BE2C (cell line): ENCODE measurements around the gene TIMP2.
"Not testable (repeated sequence)": the region's sequence is repeated elsewhere in the genome, so short reads cannot be mapped to it uniquely, and the experiment has no call there.

Source experiments
- DNase-seq: peaks from one replicate; pipeline ENCODE4 v3.0.0-alpha.2; 2020
- H3K27me3 ChIP-seq: fragments of 250-450 bp; sonication (Bioruptor Pico); 2 replicates; pipeline ENCODE4 v1.5.1; 2020; ENCODE audit warnings: mild to moderate bottlenecking
- H3K36me3 ChIP-seq: fragments of 250-450 bp; sonication (Bioruptor Pico); 2 replicates; pipeline ENCODE4 v1.5.1; 2020; ENCODE audit warnings: mild to moderate bottlenecking
- H3K4me1 ChIP-seq: fragments of 250-450 bp; sonication (Bioruptor Pico); 2 replicates; pipeline ENCODE4 v1.5.1; 2020
- H3K4me3 ChIP-seq: 2 replicates; pipeline ENCODE4 v1.5.1; 2011; ENCODE audit warnings: low read depth, low read length
- H3K9me3 ChIP-seq: fragments of 250-450 bp; sonication (Bioruptor Pico); 2 replicates; pipeline ENCODE4 v1.5.1; 2020
- CTCF ChIP-seq: IDR thresholded peaks from 2 replicates; pipeline ENCODE4 v1.5.1; 2012; ENCODE audit warnings: mild to moderate bottlenecking, low read depth, low read length

The TIMP2 gene

GRCh38 chr17:78915872-78916632 lies 9.1 kb downstream of the TIMP2 start:
- Histone ChIP-seq H3K36me3 (no peaks in the 10 kb centered on the region; the same call in none of the 2 replicates), H3K27me3 (no peaks in the 10 kb centered on the region), H3K9me3 (no peaks in the 10 kb centered on the region), H3K4me3 (no peak overlapping the region), H3K4me1 (peaks cover 28% of the 10 kb centered on the region)
- no peak for TF ChIP-seq CTCF
- no peak for DNase-seq

- Histone ChIP-seq H3K27me3 (no peaks in the 10 kb centered on the region), H3K4me3 (no peak overlapping the region), H3K36me3 (no peaks in the 10 kb centered on the region; the same call in none of the 2 replicates), H3K4me1 (peaks cover 27% of the 10 kb centered on the region), H3K9me3 (no peaks in the 10 kb centered on the region)
- no peak for DNase-seq
- TF ChIP-seq CTCF: no peak
Observed at GRCh38 chr17:78913115-78913514, 12.1 kb downstream of the TIMP2 start.

- TF ChIP-seq CTCF: no peak
- Histone ChIP-seq H3K36me3 (no peaks in the 10 kb centered on the region; the same call in 1 of the 2 replicates), H3K4me1 (peaks cover 22% of the 10 kb centered on the region), H3K27me3 (no peaks in the 10 kb centered on the region), H3K9me3 (no peaks in the 10 kb centered on the region), H3K4me3 (no peak overlapping the region)
- DNase-seq: no peak
Observed at GRCh38 chr17:78912082-78912481, 13.1 kb downstream of the TIMP2 start.

GRCh38 chr17:78911543-78911942 lies 13.6 kb downstream of the TIMP2 start:
- H3K9me3 ChIP-seq, H3K27me3 ChIP-seq, H3K36me3 ChIP-seq, H3K4me3 ChIP-seq, DNase-seq: not testable (repeated sequence)
- H3K4me1 ChIP-seq: peaks cover 19% of the 10 kb centered on the region

GRCh38 chr17:78910497-78911284 lies 14.5 kb downstream of the TIMP2 start:
- Histone ChIP-seq H3K27me3 (no peaks in the 10 kb centered on the region), H3K4me3 (no peak overlapping the region), H3K4me1 (peaks cover 11% of the 10 kb centered on the region; the same call in 1 of the 2 replicates), H3K9me3 (no peaks in the 10 kb centered on the region), H3K36me3 (no peaks in the 10 kb centered on the region; the same call in 1 of the 2 replicates)
- no peak for TF ChIP-seq CTCF
- no peak for DNase-seq

- Histone ChIP-seq H3K4me1 (peaks cover 4% of the 10 kb centered on the region; the same call in 1 of the 2 replicates), H3K9me3 (no peaks in the 10 kb centered on the region), H3K36me3 (no peaks in the 10 kb centered on the region), H3K4me3 (no peak overlapping the region), H3K27me3 (no peaks in the 10 kb centered on the region)
- DNase-seq: no peak
- no peak for TF ChIP-seq CTCF
Observed at GRCh38 chr17:78908426-78908825, 16.8 kb downstream of the TIMP2 start.
